ENCODE results near the gene RAPGEF3. TPM values are rescaled to one million over a fixed set of nuclear protein-coding genes. Genes with fewer than 3 reads are reported as not detected.
A peak's percentile ranks its signal among the peaks of the same experiment; 100 is the strongest.

Gene RAPGEF3
- total and polyA plus RNA-seq, 2 of the 8 experiments (the other 6 are each of a cell fraction or from before 2014, with no cell fraction given), result 5.0 to 9.4 TPM

DNA sequence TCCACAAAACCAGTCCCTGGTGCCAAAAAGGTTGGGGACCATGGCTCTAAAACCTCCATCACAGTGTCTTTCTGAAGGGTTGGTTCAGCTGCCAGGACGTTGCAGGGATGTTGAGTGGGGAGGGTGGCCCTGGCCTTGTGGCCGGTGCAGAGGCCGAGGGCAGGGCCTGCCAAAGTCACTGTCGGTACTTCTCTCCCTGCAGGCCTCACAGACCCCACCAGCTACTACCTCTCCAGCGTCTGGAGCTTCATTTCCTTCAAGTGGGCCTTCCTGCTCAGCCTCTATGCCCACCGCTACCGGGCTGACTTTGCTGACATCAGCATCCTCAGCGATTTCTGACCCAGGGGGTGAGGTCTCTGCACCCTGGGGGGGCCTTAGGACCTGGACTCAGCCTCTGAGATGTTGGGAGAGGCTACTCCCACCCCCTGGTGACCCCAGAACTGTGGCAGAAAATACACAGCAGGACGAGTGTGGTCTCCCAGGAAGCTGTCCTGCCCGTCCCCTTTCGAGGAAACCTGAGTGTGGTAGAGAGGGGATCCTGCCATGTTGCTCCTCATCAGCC, 21.3 kb upstream of the RAPGEF3 start:
- Histone ChIP-seq H3K4me2 (ENCODE audit: insufficient read depth in 1 of 2, low read depth in 2 of 2, low read length in 2 of 2) (peak overlapping the region; percentile 14 to 72), H4K5ac (ENCODE audit: insufficient read length, low read depth, low read length) (no peak overlapping the region), H3K4ac (replicated peaks; ENCODE audit: insufficient read length, low read depth, low read length) (no peak overlapping the region), H2BK5ac (ENCODE audit: low read depth, low read length) (no peak overlapping the region), H3K9me3 (ENCODE audit: insufficient read depth in 2 of 2, low read depth in 1 of 2, low read length in 1 of 2) (no peaks in the 10 kb centered on the region), H2BK15ac (ENCODE audit: low read length) (no peak overlapping the region), H2BK12ac (ENCODE audit: low read depth, low read length) (no peak overlapping the region), H3K56ac (replicated peaks; ENCODE audit: insufficient read length, low read depth, low read length) (no peak overlapping the region), H4K8ac (ENCODE audit: extremely low read depth, insufficient read depth, low read length) (no peak overlapping the region), H3K4me3 (ENCODE audit: extremely low read depth in 1 of 4, insufficient read depth in 2 of 4, low read depth in 3 of 4, low read length in 4 of 4) (peak overlapping the region in 3 of 4 experiments; percentile 8 to 42 (median 14); a peak in 2 of 8 replicates), H3K36me3 (ENCODE audit: control insufficient read depth in 2 of 4, insufficient read depth in 4 of 4, low read length in 3 of 4) (peaks cover 2 to 7% (median 4%) of the 10 kb centered on the region in 4 experiments; a peak in 6 of 8 replicates), H3K27ac (ENCODE audit: low read depth, low read length) (no peak overlapping the region), H3K23me2 (ENCODE audit: low read depth, low read length) (peaks cover 2% of the 10 kb centered on the region; the same call in 1 of the 2 replicates), H3K4me1 (replicated peaks in 1 of 4; ENCODE audit: control insufficient read depth in 3 of 4, insufficient read depth in 4 of 4, low read length in 3 of 4) (peaks cover 0 to 18% (median 11%) of the 10 kb centered on the region in 4 experiments; a peak in 5 of 7 replicates), H3K27me3 (replicated peaks in 1 of 4; ENCODE audit: control insufficient read depth in 3 of 4, extremely low read depth in 1 of 4, insufficient read depth in 3 of 4, low read length in 3 of 4) (peaks cover 0 to 5% (median 3%) of the 10 kb centered on the region in 4 experiments; a peak in 2 of 7 replicates), H2AFZ (ENCODE audit: low read length) (no peak overlapping the region), H2BK120ac (replicated peaks; ENCODE audit: low read depth, low read length) (no peak overlapping the region), H4K20me1 (replicated peaks in 1 of 2; ENCODE audit: control insufficient read depth in 1 of 2, insufficient read depth in 2 of 2, low read length in 2 of 2) (peaks cover 0 to 17% of the 10 kb centered on the region in 2 experiments), H2BK20ac (ENCODE audit: low read length) (no peak overlapping the region), H3K23ac (ENCODE audit: insufficient read length) (no peak overlapping the region), H3K9ac (replicated peaks in 1 of 4; ENCODE audit: extremely low read depth in 1 of 4, low read depth in 3 of 4, low read length in 3 of 4) (no peak overlapping the region), H3K14ac (ENCODE audit: insufficient read length) (no peak overlapping the region), H3K18ac (ENCODE audit: extremely low read depth, low read length) (no peak overlapping the region), H2AK5ac (ENCODE audit: low read depth, low read length) (no peak overlapping the region), H3K79me2 (ENCODE audit: control insufficient read depth in 1 of 2, insufficient read depth in 2 of 2, low read length in 2 of 2) (no peaks in the 10 kb centered on the region), H3K79me1 (ENCODE audit: low read depth, low read length) (no peaks in the 10 kb centered on the region), H4K91ac (replicated peaks; ENCODE audit: insufficient read length, low read length) (no peak overlapping the region)
- POLR2A ChIA-PET (ENCODE audit: partially characterized antibody), result interaction anchor here (0.7 to 5.0 kb wide), 25 partner anchors 10 to 156 kb away, joined by 3 to 62 read pairs (median 4); partner anchors contain the start of genes RAPGEF3 and RPAP3
- CTCF ChIA-PET (ENCODE audit: partially characterized antibody), result interaction anchor here (0.7 to 58.8 kb wide), 17 partner anchors 9 to 327 kb away, joined by 3 to 2442 read pairs (median 4); partner anchors contain the start of genes ENDOU, RAPGEF3 and RPAP3
- FAIRE-seq (no peak), DNase-seq (ENCODE audit: low read depth in 1 of 2, low spot score in 2 of 2) (no peak)
- WGBS, 2 experiments (ENCODE audit: extremely low coverage in 1 of 2, insufficient coverage in 1 of 2, insufficient read length in 1 of 2, insufficient replicate concordance in 2 of 2, low coverage in 1 of 2, low lambda C conversion rate in 2 of 2, missing lambda C conversion rate in 1 of 2), result 61% methylated on average over 11 of the region's 11 CpGs; no CpG with 5 or more reads in 1 of the 2 experiments
- TF ChIP-seq, protein P1, sequence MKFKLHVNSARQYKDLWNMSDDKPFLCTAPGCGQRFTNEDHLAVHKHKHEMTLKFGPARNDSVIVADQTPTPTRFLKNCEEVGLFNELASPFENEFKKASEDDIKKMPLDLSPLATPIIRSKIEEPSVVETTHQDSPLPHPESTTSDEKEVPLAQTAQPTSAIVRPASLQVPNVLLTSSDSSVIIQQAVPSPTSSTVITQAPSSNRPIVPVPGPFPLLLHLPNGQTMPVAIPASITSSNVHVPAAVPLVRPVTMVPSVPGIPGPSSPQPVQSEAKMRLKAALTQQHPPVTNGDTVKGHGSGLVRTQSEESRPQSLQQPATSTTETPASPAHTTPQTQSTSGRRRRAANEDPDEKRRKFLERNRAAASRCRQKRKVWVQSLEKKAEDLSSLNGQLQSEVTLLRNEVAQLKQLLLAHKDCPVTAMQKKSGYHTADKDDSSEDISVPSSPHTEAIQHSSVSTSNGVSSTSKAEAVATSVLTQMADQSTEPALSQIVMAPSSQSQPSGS (IDR thresholded peaks at IDR 0.05; ENCODE audit: low read length), result no peak
- TF ChIP-seq YY1 (IDR thresholded peaks at IDR 0.05; ENCODE audit: low read depth, low read length) (no peak), RAD21 (IDR thresholded peaks at IDR 0.05 in 1 of 2, conservative IDR thresholded peaks at IDR 0.05 in 1 of 2; ENCODE audit: low read depth in 2 of 2, low read length in 2 of 2) (no peak)

Measured in H1 (cell line).